GDM1 (cell line): ENCODE measurements around the gene PAXX.
"Not testable (repeated sequence)": the region's sequence is repeated elsewhere in the genome, so short reads cannot be mapped to it uniquely, and the experiment has no call there.

ENCODE experiments used
- DNase-seq: peaks from one replicate; lab custom pipeline; 2025; lab: John Stamatoyannopoulos, UW

Gene PAXX

DNA sequence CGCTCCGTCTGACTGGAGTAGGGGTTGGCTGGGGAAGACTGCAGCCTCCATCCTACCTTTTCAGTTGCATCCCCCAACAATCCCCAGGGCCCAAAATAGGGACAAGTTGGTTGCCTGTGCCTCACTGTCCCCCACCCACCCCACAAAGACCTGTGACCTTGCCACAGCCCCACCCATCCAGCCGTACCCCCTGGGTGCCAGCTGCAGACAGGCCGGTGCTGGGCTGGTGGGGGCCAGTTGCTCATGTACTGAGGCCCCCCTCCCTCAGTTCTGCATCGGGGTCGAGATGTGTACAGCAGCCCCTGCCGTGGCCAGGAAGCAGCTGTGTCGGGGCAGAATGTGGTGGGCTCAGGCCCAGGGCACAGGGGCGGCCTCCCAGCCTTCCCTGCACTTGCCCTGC lies 9.1 kb upstream of the PAXX start:
- DNase-seq, result no peak

- DNase-seq, result no peak
These were observed 8.4 kb upstream of the PAXX start for GRCh38 chr9:136983656-136984314.

DNA sequence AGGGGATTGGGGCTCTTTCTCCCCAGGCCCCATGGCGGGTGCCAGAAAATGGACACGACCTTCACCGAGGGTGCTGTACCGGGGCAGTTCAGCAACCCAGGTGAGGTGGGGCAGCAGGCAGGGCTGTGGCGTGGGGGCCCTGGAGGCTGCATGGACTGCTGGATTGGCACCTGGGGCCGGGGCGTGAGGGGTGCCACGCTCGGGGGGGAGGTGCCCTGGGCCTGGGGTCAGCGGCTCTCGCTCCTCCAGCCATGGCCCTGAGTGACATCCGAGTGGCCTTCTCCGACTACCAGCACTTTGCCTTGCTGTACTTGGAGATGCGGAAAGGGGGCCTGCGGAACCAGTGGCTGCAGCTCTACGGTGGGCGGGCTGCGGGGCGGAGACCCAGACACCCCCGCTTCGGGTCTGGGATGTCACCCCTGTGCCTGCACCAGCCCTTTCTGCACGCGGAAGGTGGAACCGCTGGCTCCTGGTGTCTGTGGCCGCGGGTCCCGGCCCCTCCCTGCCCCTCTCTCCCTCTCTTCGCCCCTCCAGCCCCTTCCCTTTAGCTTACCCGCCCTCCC lies 7.7 kb upstream of the PAXX start:
- no peak for DNase-seq

DNA sequence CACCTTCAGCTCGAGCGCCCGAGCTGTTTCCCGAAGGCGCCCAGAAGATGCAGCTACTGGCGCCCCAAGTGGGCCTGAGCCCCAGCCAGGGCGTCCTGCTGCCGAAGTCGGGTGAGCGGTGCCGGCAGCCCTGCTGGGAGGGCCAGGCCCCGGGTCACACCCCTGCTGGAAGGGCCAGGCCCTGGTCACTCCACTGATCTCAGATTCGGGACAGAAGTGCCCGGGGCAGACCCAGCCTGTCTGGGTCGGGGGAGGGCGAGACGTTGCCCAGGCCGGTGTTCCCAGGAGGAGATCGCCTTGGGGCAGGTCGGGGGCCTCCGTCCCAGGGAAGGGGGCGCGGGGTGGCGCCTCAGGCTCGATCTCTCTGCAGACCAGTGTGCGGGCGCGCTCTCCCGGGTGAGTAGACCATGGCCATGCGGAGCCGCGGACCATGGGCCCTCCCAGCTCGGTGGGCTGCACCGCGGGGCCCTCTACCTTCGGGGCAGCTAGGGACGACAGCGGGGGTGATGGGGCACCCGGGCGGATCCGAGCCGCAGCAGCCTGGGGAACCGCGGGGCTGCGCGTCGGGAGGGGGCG lies 7.1 kb upstream of the PAXX start:
- DNase-seq, result no peak

DNA sequence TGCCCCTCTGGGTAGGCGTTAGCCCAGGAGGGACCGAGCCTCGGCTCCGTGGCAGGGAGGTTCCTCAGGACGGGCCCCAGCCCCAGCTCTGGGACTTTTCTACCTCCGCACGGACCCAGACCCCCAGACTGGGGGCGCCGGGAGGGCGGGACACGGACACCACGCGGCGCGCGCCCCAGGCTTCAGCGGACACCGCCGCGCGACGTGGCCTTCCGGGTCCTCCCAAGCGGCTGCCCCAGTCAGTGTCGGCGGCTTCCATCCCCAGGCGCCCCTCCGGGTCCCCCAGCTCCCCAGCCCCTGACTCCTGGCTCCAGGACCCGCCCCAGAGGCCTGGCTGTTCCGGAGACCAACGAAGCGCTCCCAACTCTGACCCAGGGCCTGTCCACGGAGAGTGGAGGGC lies 6.4 kb upstream of the PAXX start:
- DNase-seq, result no peak

GRCh38 chr9:136988872-136989271 lies 3.4 kb upstream of the PAXX start:
- no peak for DNase-seq

DNA sequence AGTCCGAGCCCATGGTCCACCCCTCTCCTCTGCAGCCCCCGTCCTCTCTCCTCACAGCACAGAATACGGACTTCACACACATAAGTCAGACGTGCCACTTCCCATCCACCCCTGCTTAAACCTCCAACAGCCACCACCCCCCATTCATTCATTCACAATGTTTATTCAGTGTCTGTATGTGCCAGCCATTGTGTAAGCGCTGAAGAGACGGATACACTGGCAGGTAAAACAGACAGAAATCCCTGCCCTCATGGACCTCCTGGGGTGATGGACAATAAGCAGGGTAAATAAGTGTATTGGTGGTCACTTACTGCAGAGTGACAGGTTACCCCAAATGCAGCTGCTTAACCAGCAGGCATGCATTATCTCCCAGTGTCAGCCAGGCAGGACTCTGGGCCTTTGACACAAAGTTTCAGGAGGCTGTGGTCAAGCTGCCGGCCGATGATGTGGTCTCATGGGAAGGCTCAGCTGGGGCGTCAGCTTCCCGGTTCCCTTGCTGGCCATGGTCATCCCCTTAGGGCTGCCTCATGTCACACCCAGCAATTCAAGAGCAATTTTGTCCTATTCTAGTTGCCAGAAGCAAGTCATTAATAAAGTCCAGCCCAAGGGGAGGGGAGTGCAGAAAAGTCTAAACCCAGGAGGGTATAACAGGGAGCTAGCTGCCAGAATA lies 1.8 kb upstream of the PAXX start:
- no peak for DNase-seq

DNA sequence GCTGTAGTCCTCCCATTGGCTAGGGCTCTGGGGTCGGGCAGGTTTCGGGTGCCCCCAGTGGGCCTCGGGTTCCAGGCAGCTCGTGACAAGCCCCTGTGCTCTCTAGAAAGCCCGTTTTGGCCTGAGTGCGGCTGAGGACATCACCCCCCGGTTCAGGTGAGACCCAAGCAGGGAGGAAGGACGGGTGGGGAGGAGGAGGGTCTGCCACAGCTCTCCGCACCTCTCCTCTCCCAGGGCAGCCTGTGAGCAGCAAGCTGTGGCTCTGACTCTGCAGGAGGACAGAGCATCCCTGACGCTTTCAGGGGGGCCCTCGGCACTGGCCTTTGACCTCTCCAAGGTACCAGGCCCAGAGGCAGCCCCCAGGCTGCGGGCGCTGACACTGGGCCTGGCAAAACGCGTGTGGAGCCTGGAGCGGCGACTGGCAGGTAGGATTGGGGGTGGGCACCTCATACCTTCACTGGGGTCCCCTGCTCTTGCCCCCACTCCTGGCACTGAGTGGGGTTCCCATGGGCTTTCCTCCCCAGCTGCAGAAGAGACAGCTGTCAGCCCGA lies 672 bp downstream of the PAXX start:
- DNase-seq, result no peak

GRCh38 chr9:136994180-136994887 lies 2.1 kb downstream of the PAXX start:
- no peak for DNase-seq

GRCh38 chr9:136994888-136995230 lies 2.6 kb downstream of the PAXX start:
- no peak for DNase-seq

DNA sequence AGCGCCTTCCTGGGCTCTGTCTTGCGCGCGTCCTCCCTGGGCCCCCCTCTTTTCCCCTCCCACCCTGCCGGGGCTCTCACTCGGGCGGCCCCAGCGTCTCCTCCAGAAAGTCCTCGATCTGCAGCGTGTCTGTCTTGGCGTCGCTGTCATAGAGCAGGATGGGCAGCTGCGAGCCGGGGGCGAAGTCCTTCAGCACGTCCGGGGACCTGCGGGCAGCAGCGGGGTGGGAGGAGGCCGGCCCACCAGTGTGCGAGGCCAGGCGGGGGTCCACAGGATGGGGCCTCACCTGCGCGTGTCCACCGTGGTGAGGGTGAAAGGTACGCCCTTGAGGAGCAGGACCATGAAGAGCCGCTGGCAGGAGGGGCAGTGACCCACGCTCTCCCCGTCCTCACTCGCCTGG lies 3.1 kb downstream of the PAXX start:
- no peak for DNase-seq

- DNase-seq, result no peak
These were observed 3.6 kb downstream of the PAXX start for GRCh38 chr9:136995772-136996311.

GRCh38 chr9:136996361-136997292 lies 4.4 kb downstream of the PAXX start, which contains the start of gene CLIC3:
TSS of gene CLIC3 (minus strand) at chr9:136996568. CDS start at chr9:136996543, 25 bp downstream.
- DNase-seq, result no peak

DNA sequence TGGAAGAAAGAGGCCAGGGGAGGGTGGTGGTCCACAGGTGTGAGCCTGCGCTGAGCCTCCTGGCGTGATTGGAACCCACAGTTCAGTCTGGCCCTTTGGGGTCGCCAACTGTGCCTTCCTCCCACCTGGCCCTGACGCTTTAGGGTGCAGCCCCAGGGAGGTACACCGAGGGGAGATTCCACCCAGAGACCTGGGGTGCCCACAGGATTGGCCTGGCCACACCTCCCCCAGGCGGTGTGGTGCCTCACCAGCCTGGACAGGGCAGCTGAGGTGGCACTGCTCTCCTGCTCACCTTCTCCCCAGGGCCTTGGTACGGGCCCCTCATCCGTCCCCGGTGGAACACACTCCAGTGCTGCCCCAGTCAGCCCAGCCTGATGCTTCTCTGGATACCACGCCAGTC lies 5.1 kb downstream of the PAXX start:
- DNase-seq, result no peak

DNA sequence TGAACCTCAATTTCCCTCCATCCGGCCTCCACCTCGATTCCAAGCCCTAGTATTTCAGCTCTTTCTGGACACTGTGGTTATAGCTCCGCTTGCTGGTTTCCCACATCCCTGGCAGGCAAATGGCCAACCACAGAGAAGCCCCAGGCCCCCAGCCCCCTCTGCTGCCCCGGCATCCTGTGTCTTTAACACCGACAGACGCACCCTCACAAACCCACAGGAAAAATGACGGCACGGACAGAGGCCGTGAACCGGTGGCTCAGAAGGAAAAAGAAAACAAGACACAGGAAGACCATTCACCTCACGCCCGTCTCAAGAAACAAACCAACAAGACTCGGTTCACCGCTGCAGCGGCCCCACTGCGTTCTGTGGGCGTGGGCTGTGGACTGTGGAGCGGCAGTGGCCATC lies 5.6 kb downstream of the PAXX start:
- DNase-seq, result no peak

DNA sequence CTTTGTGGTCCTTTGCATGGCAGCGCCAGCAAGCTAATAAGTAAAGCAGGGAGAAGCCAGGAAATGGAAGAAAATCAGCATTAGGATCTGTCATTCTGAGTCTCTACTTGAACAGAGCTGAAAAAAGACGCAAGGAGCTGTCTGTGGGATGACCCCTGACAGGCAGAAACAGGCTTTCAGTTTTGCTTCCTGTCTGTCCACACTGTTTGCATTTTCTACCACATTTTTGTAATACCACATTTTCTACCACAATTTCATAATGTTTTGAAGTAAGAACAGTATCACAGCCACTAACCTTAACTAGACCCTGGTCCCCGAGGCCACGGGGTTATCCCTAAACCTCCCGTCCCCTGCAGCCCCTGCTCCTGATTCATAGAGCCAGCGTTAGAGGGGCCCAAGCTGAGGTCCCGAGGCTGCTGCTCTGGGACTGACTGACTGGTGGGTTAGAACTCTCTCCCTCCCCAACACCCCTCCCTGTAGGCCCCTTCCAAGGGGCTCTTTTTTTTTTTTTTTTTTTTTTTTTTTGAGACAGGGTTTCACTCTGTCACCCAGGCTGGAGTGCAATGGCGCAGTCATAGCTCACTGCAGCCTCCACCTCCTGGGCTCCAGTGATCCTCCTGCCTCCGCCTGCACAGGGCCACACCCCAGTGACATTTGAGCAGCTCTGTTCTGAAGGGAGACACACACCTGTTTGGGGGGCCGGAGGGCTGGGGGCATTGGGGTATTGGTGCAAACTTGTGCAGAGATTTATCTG lies 8.1 kb downstream of the PAXX start:
- peak; percentile 26 for DNase-seq

GRCh38 chr9:137001857-137002645 lies 9.8 kb downstream of the PAXX start:
- DNase-seq, result no peak

DNA sequence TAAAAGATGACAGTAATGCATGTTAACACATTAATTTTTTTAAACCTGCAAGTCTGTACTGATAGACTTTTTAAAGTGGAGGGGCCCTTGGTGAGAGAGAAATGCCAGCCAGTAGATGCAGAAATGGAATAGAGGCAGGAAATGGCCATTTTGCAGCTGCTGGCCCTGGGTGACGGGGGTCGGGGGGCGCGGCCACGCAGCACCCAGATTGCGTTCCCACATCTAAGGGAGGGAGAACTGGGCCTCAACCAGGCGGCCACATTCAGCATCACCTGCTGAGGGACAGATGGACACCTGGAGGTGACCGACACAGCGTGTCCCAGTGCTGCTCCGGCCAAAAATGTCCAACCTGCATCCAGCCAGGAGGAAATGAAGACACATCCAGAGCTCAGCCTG lies 10.4 kb downstream of the PAXX start:
- no peak for DNase-seq

- not testable (repeated sequence) for DNase-seq
These were observed 12.1 kb downstream of the PAXX start for GRCh38 chr9:137004285-137004684.
